Urothelium cell line (cell line): ENCODE data around the gene TOLLIP.

ENCODE experiments used
- DNase-seq: peaks from one replicate; pipeline ENCODE4 v3.0.0; 2011; ENCODE audit warnings: low spot score, mixed read lengths
- FAIRE-seq: peaks from 2 replicates; lab custom pipeline; 2011; peaks lifted over from hg19 to GRCh38; lab: Jason Lieb, UNC

The TOLLIP gene

GRCh38 chr11:1317993-1318392 is 8.6 kb upstream of the TOLLIP start:
- FAIRE-seq, result no peak
- no peak for DNase-seq

DNA sequence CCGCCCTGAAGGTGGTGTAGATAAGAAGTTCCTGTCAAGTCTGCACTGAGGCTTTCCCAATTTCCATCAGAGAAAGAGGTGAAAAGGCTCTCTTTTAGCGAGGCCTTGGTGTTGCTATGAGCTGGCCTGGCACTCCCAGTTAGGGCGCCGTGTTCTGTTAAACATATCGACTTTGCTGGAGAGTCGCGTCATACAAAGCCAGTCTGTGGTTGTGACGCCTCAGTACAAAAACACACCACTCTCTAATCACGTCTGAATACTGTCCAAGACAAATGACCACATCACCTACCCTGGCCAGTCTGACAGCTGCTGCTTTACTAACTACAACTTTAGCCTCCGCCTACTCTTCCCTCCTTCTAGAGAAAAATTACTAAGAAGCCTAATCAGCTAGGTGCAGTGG is 8.0 kb upstream of the TOLLIP start:
- no peak for DNase-seq
- no peak for FAIRE-seq

DNA sequence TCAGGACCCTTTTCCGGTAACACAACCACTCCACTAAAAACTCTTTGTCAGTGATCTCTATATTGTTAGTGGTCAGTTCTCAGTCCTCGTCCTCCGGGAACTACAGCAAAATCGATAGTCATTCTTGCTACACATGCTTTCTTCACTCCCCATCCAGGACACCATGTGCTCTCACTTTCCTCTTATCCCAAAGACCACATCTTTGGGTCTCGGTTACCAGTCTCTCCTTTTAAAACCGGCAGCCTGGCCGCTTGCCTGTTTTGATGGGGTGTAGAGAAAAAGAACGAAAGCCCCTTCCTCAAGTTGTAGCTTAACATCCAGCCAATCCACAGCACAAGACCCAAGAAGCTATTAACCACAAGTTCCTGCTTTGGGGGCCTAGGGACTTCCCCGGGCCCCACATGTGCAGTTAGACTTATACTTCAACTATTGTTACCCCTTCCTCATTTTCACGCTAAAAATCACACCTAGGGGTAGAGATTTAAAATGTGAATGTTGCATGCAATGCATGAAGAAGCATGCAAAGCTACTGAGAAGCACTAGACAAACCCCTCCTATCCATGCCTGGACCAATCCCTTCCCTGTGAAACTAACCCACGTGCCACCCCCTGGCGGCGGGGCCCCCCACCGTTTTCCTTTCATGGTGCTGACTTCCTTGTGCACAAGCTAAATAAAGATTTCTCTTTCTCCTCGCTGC is 1.5 kb upstream of the TOLLIP start:
- DNase-seq (no peak), FAIRE-seq (no peak)

- FAIRE-seq (no peak), DNase-seq (no peak)
Measured at GRCh38 chr11:1310318-1310687, 871 bp upstream of the TOLLIP start.

DNA sequence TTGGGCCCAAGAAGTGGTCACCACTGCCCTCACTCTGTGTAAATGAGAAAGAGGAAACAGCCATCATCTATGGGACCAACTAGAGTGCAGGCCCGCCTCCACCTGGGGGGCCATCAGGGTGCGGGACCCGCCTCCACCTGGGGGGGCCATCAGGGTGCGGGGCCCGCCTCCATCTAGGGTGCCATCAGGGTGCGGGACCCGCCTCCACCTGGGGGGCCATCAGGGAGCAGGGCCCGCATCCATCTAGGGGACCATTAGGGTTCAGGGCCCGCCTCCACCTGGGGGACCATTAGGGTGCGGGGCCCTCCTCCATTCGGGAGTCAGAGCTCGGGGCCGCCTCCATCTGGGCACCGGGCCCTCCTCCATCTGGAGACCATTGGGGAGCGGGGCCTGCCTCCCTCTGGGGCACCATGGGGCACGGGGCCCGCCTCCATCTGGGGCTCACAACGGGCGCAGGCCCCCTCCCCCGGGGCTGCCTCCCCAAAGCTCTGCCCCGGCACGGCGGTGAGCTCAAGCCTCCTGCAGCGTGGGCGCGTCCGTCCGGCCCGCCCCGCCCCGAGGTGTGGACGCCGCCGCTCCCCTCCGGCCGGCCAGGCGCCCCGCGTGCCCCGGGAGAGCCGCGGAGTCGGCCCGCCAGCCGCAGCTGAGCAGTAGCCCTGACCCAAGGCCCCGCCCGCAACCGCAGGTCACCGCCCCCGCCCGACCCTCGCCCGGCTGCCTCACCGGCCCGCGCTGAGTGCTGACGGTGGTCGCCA is 512 bp downstream of the TOLLIP start:
- FAIRE-seq, result no peak

DNA sequence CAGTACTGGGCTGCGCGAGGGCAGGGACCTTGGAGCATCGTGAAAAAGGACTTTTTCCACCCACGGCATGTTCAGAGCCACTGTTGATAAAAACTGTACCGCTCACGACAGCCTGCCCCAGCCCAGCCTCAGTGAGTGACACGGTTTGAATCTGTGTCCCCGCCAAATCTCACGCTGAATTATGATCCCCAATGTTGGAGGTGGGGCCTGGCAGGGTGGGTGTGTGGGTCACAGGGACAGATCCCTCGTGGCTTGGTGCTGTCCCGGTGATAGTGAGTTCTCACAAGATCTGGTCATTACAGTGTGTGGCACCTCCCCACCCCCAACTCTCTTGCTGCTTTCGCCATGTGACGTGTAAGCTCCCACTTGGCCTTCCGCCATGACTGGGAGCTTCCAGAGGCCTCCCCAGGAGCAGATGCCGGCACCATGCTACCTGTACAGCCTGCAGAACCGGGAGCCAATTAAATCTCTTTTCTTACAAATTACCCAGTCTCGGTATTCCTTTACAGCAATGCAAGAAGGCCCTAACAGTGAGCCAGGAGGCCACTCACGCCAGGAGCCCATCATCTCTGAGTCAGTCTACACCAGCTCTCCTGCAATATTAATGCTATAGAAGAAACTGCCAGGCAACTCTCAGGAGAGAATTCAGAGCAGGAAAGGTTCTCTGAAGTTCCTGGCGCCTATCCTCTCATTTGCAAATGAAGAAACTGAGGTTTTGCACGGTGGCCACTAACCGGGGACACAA is 1.3 kb downstream of the TOLLIP start:
- no peak for FAIRE-seq
- DNase-seq, result no peak

More for the DNA sequence above, 512 bp downstream of the TOLLIP start:
- no peak for DNase-seq

GRCh38 chr11:1307163-1307870 is 2.1 kb downstream of the TOLLIP start:
- FAIRE-seq (no peak), DNase-seq (no peak)

DNA sequence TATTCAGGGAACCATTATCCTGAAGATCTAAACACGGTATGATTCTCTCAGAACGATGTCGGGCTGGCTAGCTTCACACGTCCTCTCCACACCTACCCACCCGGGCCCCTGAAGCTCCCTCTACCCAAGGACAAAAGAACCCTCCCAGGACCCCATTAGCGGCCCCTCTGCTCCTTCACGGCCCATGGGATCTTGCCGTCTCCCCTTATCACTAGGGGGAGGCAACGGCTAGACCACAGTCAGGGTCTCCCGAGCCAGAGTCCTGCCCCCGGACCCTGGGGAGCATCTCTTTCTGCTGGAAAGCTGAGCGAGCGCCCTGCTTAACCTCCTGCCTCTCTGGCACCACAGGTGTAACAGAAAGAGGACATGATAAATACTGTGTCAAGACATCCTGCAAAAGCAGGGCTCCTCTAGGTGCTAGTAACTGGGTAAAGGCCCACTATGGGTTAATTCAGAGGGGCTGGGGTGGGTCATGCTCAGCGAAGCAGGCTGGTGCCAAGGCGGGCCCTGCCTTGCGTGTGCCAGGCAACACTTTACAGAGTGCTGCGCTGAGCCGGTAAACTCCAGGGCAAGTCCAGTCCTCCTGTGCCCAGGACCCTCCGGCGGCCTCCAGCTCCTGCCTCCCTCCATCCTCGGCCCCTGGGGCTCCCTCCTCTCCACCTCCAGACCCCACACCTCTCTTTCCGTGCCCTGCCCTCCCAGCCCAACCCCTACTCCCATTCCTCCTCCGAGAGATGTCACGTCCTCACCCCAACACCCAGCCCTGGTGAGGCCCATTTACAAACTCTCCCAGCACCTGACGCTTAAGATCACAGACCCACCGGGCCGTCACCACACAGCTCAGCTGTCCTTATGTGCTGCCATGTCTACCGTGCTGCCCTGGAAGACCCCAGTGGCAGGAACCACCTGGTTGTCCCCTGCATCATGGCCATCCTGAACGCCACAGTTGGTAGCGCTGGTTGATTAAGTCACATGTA is 3.0 kb downstream of the TOLLIP start:
- no peak for DNase-seq
- no peak for FAIRE-seq

- DNase-seq (no peak), FAIRE-seq (no peak)
Measured at GRCh38 chr11:1305501-1306056, 3.9 kb downstream of the TOLLIP start.

GRCh38 chr11:1305063-1305495 is 4.4 kb downstream of the TOLLIP start:
- FAIRE-seq (no peak), DNase-seq (no peak)

- FAIRE-seq (no peak), DNase-seq (no peak)
Measured at GRCh38 chr11:1304380-1304779, 5.1 kb downstream of the TOLLIP start.

DNA sequence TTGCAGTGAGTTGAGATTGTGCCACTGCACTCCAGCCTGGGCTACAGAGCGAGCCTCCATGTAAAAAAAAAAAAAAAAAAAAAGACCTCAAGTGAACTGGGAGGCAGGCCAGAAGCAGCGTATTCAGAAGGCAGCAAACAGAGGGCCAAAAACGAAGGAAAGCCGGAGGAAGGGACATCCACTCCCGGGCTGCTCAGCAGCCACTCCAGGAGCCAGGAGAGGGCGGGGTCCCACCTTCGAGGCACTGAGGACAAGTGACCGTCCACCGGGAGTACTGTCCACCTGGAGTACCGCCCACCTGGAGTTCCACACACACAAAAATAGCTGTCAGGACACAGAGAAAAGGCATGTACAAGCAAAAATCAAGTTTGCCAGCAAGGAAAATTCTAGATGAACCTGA is 5.5 kb downstream of the TOLLIP start:
- no peak for DNase-seq
- no peak for FAIRE-seq

GRCh38 chr11:1303126-1303821 is 6.2 kb downstream of the TOLLIP start:
- DNase-seq (no peak), FAIRE-seq (no peak)

DNA sequence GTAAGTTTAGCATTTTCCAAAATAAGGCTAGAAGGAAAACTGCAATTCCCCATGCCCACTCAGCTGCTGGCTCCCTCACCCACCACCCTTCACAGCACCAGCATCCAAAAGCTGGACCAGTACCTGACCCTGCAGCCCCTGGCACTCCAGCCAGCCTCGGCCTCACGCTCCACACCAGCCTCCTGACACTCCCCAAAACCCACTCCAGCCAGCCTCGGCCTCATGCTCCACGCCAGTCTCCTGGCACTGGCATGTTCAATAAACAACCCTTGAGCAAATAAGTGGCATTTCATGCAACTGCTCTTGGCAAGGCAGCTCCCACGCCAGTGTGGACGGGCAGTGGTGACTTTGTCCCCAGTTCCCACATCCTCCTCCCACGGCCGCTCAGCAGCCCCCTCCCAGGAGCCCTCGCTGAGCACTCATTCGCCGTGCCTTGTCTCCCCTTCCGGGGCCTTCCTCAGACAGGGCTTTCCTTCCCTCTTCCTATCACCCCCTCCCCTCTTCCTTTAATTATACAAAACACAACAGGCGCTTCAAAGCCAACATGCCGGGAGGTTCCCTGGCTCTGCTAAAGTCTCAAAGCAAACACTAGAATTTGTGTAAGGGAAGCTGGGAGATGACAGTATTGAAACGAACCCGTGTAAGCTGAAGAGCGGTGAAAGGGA is 6.8 kb downstream of the TOLLIP start:
- DNase-seq (no peak), FAIRE-seq (no peak)

GRCh38 chr11:1302041-1302460 is 7.4 kb downstream of the TOLLIP start:
- no peak for FAIRE-seq
- no peak for DNase-seq

DNA sequence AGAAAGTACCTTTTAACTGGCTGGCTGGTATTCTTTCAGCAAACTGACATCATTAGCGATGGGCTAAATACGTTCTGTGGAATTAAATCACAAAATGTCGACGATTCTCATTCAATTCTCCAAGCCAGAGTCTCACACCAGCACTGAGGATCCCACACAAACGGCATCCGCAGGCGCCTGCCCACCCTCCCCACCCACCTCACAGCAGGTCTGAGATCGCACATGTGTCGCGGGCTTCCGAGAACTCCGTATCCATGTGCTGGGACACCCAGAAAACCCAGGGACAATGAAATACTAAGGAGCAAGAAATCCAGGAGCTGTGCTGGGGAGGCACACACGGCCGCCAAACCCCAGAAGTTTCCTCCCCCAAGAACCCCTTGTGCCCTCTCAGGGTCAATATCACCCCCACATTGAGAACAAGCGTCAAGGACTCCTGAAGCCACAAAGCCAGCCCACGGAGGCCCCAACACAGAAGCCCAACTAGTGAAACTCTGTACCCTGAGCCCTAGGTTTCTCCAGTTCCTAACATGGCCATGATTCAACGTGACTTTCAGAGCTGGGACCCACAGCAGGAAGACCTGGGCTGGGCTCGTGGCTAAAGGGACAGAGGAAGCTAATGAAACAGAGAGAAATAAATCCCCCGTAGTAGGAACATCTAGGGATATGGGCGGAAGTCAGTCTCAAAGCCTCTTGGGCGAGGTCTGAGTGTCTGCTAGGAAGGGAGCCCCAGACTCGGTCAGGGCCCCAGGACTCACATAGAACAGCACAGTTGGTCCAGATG is 8.0 kb downstream of the TOLLIP start:
- DNase-seq (no peak), FAIRE-seq (no peak)

GRCh38 chr11:1300569-1301187 is 8.8 kb downstream of the TOLLIP start:
- FAIRE-seq (no peak), DNase-seq (no peak)
